Left ventricle myocardium inferior (tissue), 1 donor: ENCODE measurements around the gene ANAPC16. TPM values are rescaled to one million over a fixed set of nuclear protein-coding genes. Genes with fewer than 3 reads are reported as not detected.

ENCODE experiments used
- DNase-seq: peaks from one replicate; pipeline ENCODE4 v3.0.0-alpha.2; 2020
- H3K27ac ChIP-seq: fragments of 200-600 bp; replicated peaks from 2 replicates; pipeline ENCODE4 v1.8.0; 2021
- H3K27me3 ChIP-seq: fragments of 200-600 bp; 2 replicates; pipeline ENCODE4 v1.8.0; 2021; ENCODE audit warnings: low read depth
- H3K36me3 ChIP-seq: fragments of 200-600 bp; 2 replicates; pipeline ENCODE4 v1.8.0; 2021
- H3K4me1 ChIP-seq: fragments of 200-600 bp; 2 replicates; pipeline ENCODE4 v1.8.0; 2021
- H3K4me3 ChIP-seq: fragments of 200-600 bp; 2 replicates; pipeline ENCODE4 v1.8.0; 2021; ENCODE audit warnings: mild to moderate bottlenecking, moderate library complexity
- H3K9me3 ChIP-seq: fragments of 200-600 bp; replicated peaks from 2 replicates; pipeline ENCODE4 v1.8.0; 2021
- intact Hi-C: fragments of 100-400 bp; cut with micrococcal nuclease; formaldehyde crosslinking; loops from one replicate; pipeline ENCODE4 v1.11.0; 2022
- total RNA-seq: library from RNA; stranded (reverse); fragmentation: NEBNext Ultra II Directional; extraction: Animal tissue kit (Norgen Biotek cat#: 25700); gene quantifications from one replicate; pipeline ENCODE4 v1.2.1, GENCODE V29; 2021
- TF ChIP-seq, protein P1 (sequence below): fragments of 200-600 bp; IDR thresholded peaks from 2 replicates; pipeline ENCODE4 v1.8.0; 2021; ENCODE audit warnings: antibody characterized with exemption, mild to moderate bottlenecking, borderline replicate concordance
- donor health status: DM: no; HTN: yes; CAD: no; lungs with severe emphysema.

ANAPC16 gene
- total RNA-seq, 1 donor from 2014 or later: 256 TPM

DNA sequence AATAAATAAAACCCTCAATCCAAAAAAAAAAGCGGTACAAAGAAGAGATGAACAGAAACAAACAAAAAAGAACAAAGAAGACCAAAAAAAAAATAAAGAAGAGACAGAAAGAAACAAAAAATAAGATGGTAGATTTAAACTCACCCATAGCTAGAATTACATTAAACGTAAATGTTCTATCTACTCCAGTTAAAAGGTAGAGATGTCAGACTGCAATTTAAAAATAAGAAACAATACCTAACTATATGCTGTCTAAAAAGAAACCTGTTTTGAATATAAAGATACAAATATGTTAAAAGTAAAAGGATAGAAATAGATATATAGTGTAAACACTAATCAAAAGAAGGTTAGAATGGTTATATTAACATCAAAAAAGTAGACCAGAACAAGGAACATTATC, 31.7 kb upstream of the ANAPC16 start:
- DNase-seq: no peak
- intact Hi-C loops: no loop called here

DNA sequence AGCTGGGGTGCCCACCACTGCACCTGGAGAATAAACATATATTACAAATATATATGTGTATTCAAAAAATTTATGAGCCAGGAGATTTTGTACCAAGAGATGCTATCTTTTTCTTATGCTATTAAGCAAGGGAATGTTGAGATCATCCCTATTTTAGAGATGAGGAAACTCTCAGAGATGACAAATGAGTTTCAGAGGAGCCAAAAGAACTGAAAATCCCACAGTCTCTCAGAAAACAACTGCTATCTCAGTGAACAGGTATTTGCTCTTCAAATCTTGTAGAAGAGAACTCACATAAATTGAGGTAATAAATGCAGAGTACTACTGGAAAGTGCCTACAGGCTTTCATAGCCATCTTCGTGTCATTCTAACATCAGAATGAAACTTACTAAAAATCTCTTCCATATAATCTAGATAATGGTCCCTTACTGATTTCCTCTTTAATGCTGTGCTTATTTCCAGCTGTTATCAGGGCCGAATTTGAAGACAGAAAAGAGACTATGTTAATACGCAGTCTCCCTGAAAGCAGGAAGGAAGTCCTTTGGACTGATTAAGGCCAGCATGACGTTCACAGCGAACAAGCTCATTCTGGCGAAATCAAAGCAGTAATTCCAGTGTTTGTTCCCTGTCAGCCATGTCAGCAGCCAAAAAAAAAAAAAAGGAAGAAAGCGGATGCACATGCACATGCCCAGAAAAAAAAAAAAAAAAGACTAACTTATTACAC, 29.4 kb upstream of the ANAPC16 start:
- DNase-seq: no peak
- peaks cover 15% of the 10 kb centered on the region for H3K4me1 ChIP-seq
- peak overlapping the region; percentile 44 for H3K4me3 ChIP-seq
- H3K9me3 ChIP-seq: peaks cover 11% of the 10 kb centered on the region
- TF ChIP-seq, protein P1, sequence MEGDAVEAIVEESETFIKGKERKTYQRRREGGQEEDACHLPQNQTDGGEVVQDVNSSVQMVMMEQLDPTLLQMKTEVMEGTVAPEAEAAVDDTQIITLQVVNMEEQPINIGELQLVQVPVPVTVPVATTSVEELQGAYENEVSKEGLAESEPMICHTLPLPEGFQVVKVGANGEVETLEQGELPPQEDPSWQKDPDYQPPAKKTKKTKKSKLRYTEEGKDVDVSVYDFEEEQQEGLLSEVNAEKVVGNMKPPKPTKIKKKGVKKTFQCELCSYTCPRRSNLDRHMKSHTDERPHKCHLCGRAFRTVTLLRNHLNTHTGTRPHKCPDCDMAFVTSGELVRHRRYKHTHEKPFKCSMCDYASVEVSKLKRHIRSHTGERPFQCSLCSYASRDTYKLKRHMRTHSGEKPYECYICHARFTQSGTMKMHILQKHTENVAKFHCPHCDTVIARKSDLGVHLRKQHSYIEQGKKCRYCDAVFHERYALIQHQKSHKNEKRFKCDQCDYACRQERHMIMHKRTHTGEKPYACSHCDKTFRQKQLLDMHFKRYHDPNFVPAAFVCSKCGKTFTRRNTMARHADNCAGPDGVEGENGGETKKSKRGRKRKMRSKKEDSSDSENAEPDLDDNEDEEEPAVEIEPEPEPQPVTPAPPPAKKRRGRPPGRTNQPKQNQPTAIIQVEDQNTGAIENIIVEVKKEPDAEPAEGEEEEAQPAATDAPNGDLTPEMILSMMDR: no peak
- no peaks in the 10 kb centered on the region for H3K27me3 ChIP-seq
- H3K27ac ChIP-seq: peak overlapping the region; percentile 82
- peaks cover 39% of the 10 kb centered on the region for H3K36me3 ChIP-seq
- intact Hi-C loops: no loop called here

More for the DNA sequence above, 31.7 kb upstream of the ANAPC16 start:
- no peak overlapping the region for H3K4me3 ChIP-seq
- TF ChIP-seq, protein P1: no peak
- H3K4me1 ChIP-seq: peaks cover 15% of the 10 kb centered on the region
- peaks cover 30% of the 10 kb centered on the region for H3K36me3 ChIP-seq
- no peak overlapping the region for H3K27ac ChIP-seq
- H3K27me3 ChIP-seq: no peaks in the 10 kb centered on the region
- H3K9me3 ChIP-seq: peaks cover 11% of the 10 kb centered on the region

DNA sequence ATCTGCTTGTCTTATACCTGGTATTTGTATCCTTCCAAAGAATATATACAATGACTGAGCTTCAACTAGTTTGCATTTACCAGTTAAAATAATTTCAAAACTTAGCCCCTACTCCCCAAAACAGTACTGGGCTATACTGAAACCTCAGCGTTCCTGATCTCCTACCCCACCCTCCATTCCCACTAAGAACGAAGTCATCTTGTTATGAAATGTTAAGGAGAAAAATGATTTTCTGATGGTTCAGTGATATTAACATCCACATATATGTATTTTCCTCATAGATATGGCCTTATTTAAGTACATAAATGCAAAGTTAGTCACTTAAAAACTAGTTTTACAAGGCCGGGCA, 28.9 kb upstream of the ANAPC16 start:
- intact Hi-C loops: no loop called here
- DNase-seq: no peak
- peaks cover 15% of the 10 kb centered on the region for H3K4me1 ChIP-seq
- H3K9me3 ChIP-seq: peaks cover 11% of the 10 kb centered on the region
- peaks cover 38% of the 10 kb centered on the region for H3K36me3 ChIP-seq
- H3K4me3 ChIP-seq: peak overlapping the region; percentile 44
- H3K27me3 ChIP-seq: no peaks in the 10 kb centered on the region
- peak overlapping the region; percentile 82 for H3K27ac ChIP-seq
- TF ChIP-seq, protein P1: no peak

DNA sequence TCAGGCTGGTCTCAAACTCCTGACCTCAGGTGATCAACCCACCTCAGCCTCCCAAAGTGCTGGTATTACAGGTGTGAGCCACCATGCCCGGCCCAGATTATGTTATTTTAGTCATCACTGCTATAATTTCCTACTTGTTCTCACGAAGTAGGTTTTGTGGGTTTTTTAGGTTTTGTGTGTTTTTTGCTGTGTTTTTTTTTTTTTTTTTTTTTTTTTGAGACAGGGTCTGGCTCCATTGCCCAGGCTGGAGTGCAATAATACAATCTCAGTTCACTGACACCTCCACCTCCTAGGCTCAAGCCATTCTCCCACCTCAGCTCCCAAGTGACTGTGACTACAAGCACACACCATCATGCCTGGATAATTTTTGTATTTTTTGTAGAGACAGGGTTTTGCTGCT, 20.9 kb upstream of the ANAPC16 start:
- no peaks in the 10 kb centered on the region for H3K27me3 ChIP-seq
- no peaks in the 10 kb centered on the region for H3K4me1 ChIP-seq
- H3K27ac ChIP-seq: no peak overlapping the region
- no peaks in the 10 kb centered on the region for H3K9me3 ChIP-seq
- H3K36me3 ChIP-seq: peaks cover 76% of the 10 kb centered on the region
- intact Hi-C loops: no loop called here
- no peak overlapping the region for H3K4me3 ChIP-seq
- DNase-seq: no peak
- TF ChIP-seq, protein P1: no peak

DNA sequence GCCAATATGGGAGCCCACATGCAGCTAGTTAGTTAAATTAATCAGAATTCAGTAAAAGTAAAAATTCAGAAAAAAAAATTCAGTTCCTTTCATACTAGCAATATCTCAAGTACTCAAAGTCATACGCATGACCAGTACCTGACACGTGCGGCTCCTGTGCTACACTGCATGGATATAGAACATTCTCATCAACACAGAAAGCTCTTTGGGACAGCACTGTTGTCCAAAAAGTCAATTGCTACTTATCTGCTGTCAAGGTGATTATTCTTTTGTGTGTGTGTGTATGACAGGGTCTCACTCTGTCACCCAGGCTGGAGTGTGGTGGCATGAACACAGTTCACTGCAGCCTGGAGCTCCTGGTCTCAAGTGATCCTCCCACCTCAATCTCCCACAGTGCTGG, 14.9 kb upstream of the ANAPC16 start:
- intact Hi-C loops: no loop called here
- no peak overlapping the region for H3K27ac ChIP-seq
- H3K9me3 ChIP-seq: no peaks in the 10 kb centered on the region
- H3K36me3 ChIP-seq: peaks cover 88% of the 10 kb centered on the region
- no peaks in the 10 kb centered on the region for H3K27me3 ChIP-seq
- no peak overlapping the region for H3K4me3 ChIP-seq
- TF ChIP-seq, protein P1: no peak
- peaks cover 20% of the 10 kb centered on the region for H3K4me1 ChIP-seq
- no peak for DNase-seq
